Measurements from ENCODE around the gene HDGFL3.

- TF ChIP-seq POLR2A (IDR thresholded peaks at IDR 0.05) (no peak), CTCF (IDR thresholded peaks at IDR 0.05) (no peak)
Measured at GRCh38 chr15:83111149-83111548, 96.5 kb downstream of the HDGFL3 start.
